B cell (primary cell): ENCODE results near the gene MTHFR.

Experiments
- CTCF ChIP-seq: fragments of 200-600 bp; IDR thresholded peaks from one replicate; pipeline ENCODE4 v1.8.0; 2022; ENCODE audit warnings: antibody characterized with exemption, mild to moderate bottlenecking
- EZH2 ChIP-seq: IDR thresholded peaks from 2 replicates; pipeline ENCODE4 v1.6.1; 2012; ENCODE audit warnings: borderline replicate concordance, low read depth, mild to moderate bottlenecking, moderate library complexity, low read length; ENCODE audit not compliant: insufficient read depth, poor library complexity, severe bottlenecking

- TF ChIP-seq CTCF (no peak), EZH2 (no peak)
Measured at GRCh38 chr1:11738096-11738495, 67.7 kb downstream of the MTHFR start.
